Limb (tissue), 2 donors: ENCODE measurements around the gene ITGB3.
"Not testable (repeated sequence)": the region's sequence is repeated elsewhere in the genome, so short reads cannot be mapped to it uniquely, and the experiment has no call there.

ENCODE experiments used
- DNase-seq, 2 donors: peaks; one replicate each; pipeline ENCODE4 v3.0.0-alpha.2; 2016; ENCODE audit errors: extremely low spot score in 2 of 2

ITGB3 gene

GRCh38 chr17:47253541-47254402 is at the start of gene ITGB3:
Gene ITGB3, plus strand, starts transcription at chr17:47253827. Its CDS starts 35 bp downstream, at chr17:47253862.
- peak; percentile 60 to 84 for DNase-seq

GRCh38 chr17:47203984-47204721 is 49.5 kb upstream of the ITGB3 start:
- no peak for DNase-seq

GRCh38 chr17:47204722-47205418 is 48.8 kb upstream of the ITGB3 start:
- no peak for DNase-seq

- DNase-seq: peak; percentile 34 to 56
Measured at GRCh38 chr17:47205419-47205963, 48.1 kb upstream of the ITGB3 start.

GRCh38 chr17:47207143-47208067 is 46.2 kb upstream of the ITGB3 start:
- no peak for DNase-seq

- peak in 1 of 2 donors; percentile 49 for DNase-seq
Measured at GRCh38 chr17:47208744-47209488, 44.7 kb upstream of the ITGB3 start, which contains the start of gene MYL4. Gene MYL4, plus strand, starts transcription at chr17:47209348. Its CDS starts 75 bp downstream, at chr17:47209423.

- DNase-seq: no peak
Measured at GRCh38 chr17:47209499-47209898, 44.1 kb upstream of the ITGB3 start.

- DNase-seq: no peak
Measured at GRCh38 chr17:47210105-47210504, 43.5 kb upstream of the ITGB3 start.

- DNase-seq: no peak
Measured at GRCh38 chr17:47210779-47211178, 42.8 kb upstream of the ITGB3 start.

- DNase-seq: no peak
Measured at GRCh38 chr17:47212458-47212857, 41.2 kb upstream of the ITGB3 start.

- DNase-seq: no peak
Measured at GRCh38 chr17:47213540-47213939, 40.1 kb upstream of the ITGB3 start.

- no peak for DNase-seq
Measured at GRCh38 chr17:47214931-47215330, 38.7 kb upstream of the ITGB3 start.

- DNase-seq: not testable (repeated sequence)
Measured at GRCh38 chr17:47216821-47217220, 36.8 kb upstream of the ITGB3 start.

GRCh38 chr17:47217279-47217678 is 36.3 kb upstream of the ITGB3 start:
- not testable (repeated sequence) for DNase-seq

GRCh38 chr17:47218896-47219430 is 34.7 kb upstream of the ITGB3 start:
- no peak for DNase-seq

GRCh38 chr17:47219621-47220475 is 33.8 kb upstream of the ITGB3 start:
- DNase-seq: no peak

- no peak for DNase-seq
Measured at GRCh38 chr17:47220531-47220999, 33.1 kb upstream of the ITGB3 start.

GRCh38 chr17:47221154-47221553 is 32.5 kb upstream of the ITGB3 start:
- no peak for DNase-seq
